ENCODE measurements around the gene TTC7B.

GRCh38 chr14:90519262-90519920 is 296.8 kb downstream of the TTC7B start:
- TF ChIP-seq SP1 (IDR thresholded peaks at IDR 0.05; ENCODE audit: low read depth, low read length) (no peak), JUN (IDR thresholded peaks at IDR 0.05; ENCODE audit: low read depth, low read length) (no peak), NRF1 (IDR thresholded peaks at IDR 0.05; ENCODE audit: low read depth, low read length) (no peak), FOSL1 (IDR thresholded peaks at IDR 0.05; ENCODE audit: insufficient read depth, low read depth, low read length) (no peak)
